PC-9 (cell line): Measurements from ENCODE around the gene CDH22. TPM values are rescaled to one million over a fixed set of nuclear protein-coding genes. Genes with fewer than 3 reads are reported as not detected.

ENCODE experiments used
- BruUV-seq: library from RNA; stranded (reverse); fragments of 400-500 nt; replicated peaks from 2 replicates; lab custom pipeline; 2021; lab: Mats Ljungman, UMichigan
- CTCF ChIA-PET: fragments of 300-600 bp; sonication (Branson Sonifier 250); formaldehyde crosslinking; loops from one replicate; lab custom pipeline; 2022; ENCODE audit warnings: antibody characterized with exemption; lab: Charles Lee
- POLR2A ChIA-PET: fragments of 300-600 bp; sonication (Branson Sonifier 250); formaldehyde crosslinking; loops from one replicate; lab custom pipeline; 2022; ENCODE audit warnings: antibody characterized with exemption; ENCODE audit not compliant: unreplicated experiment; lab: Charles Lee
- DNase-seq, 2 experiments: peaks; one replicate each; pipeline versions ENCODE4 v3.0.0 to v3.0.0-alpha.2; 2015 to 2022; ENCODE audit warnings: mixed read lengths in 1 of 2
- H2AFZ ChIP-seq: fragments of 200-600 bp; sonication (generic); 2 replicates; pipeline ENCODE4 v1.8.1; 2017; ENCODE audit warnings: antibody characterized with exemption
- H3F3A ChIP-seq: fragments of 200-600 bp; sonication (generic); 2 replicates; pipeline ENCODE4 v1.8.1; 2017; ENCODE audit warnings: antibody characterized with exemption, mild to moderate bottlenecking, low read depth; ENCODE audit not compliant: insufficient read depth
- H3K27ac ChIP-seq: fragments of 200-600 bp; sonication (generic); 2 replicates; pipeline ENCODE4 v1.6.1; 2016; ENCODE audit warnings: mixed run types
- H3K27me3 ChIP-seq: fragments of 200-600 bp; sonication (generic); 2 replicates; pipeline ENCODE4 v1.6.1; 2016; ENCODE audit warnings: low read depth, mixed run types; ENCODE audit not compliant: insufficient read depth
- H3K36me3 ChIP-seq: fragments of 200-600 bp; sonication (generic); 2 replicates; pipeline ENCODE4 v1.6.1; 2016; ENCODE audit warnings: low read depth, mixed run types
- H3K4me1 ChIP-seq: fragments of 200-600 bp; sonication (generic); replicated peaks from 2 replicates; pipeline ENCODE4 v1.6.1; 2016; ENCODE audit warnings: mixed run types; ENCODE audit not compliant: insufficient read depth
- H3K4me2 ChIP-seq: fragments of 200-600 bp; sonication (generic); 2 replicates; pipeline ENCODE4 v1.6.1; 2017; ENCODE audit warnings: mixed run types
- H3K4me3 ChIP-seq: fragments of 200-600 bp; sonication (generic); 2 replicates; pipeline ENCODE4 v1.6.1; 2016; ENCODE audit warnings: mixed run types
- H3K79me2 ChIP-seq: fragments of 200-600 bp; sonication (generic); 2 replicates; pipeline ENCODE4 v1.6.1; 2017; ENCODE audit warnings: low read depth, mixed run types
- H3K9me2 ChIP-seq: fragments of 200-600 bp; sonication (generic); 2 replicates; pipeline ENCODE4 v1.8.1; 2017; ENCODE audit warnings: mild to moderate bottlenecking; ENCODE audit not compliant: insufficient read depth
- H3K9me3 ChIP-seq: fragments of 200-600 bp; sonication (generic); 2 replicates; pipeline ENCODE4 v1.8.1; 2016; ENCODE audit warnings: low read depth; ENCODE audit not compliant: insufficient read depth
- H4K20me1 ChIP-seq: fragments of 200-600 bp; sonication (generic); 2 replicates; pipeline ENCODE4 v1.8.1; 2017; ENCODE audit not compliant: insufficient read depth
- CTCF ChIP-seq: fragments of 200-600 bp; sonication (generic); conservative IDR thresholded peaks from 2 replicates; pipeline ENCODE4 v1.6.1; 2017; ENCODE audit warnings: mixed run types, antibody characterized with exemption, mild to moderate bottlenecking, moderate library complexity
- EZH2 ChIP-seq: fragments of 200-600 bp; sonication (generic); IDR thresholded peaks from 2 replicates; pipeline ENCODE4 v1.8.0; 2017; ENCODE audit warnings: antibody characterized with exemption, low read depth
- intact Hi-C: fragments of 100-400 bp; cut with micrococcal nuclease; formaldehyde crosslinking; loops from one replicate; pipeline ENCODE4 v1.10.0; 2022; ENCODE audit not compliant: unreplicated experiment
- total RNA-seq: library from RNA; stranded (reverse); gene quantifications from 2 replicates; pipeline ENCODE4 v1.2.3, GENCODE V29; 2021

The CDH22 gene
- total RNA-seq, 1 experiment from 2014 or later = not detected

GRCh38 chr20:46229478-46230105 is 78.7 kb downstream of the CDH22 start:
- CTCF ChIA-PET = no interaction called here

DNA sequence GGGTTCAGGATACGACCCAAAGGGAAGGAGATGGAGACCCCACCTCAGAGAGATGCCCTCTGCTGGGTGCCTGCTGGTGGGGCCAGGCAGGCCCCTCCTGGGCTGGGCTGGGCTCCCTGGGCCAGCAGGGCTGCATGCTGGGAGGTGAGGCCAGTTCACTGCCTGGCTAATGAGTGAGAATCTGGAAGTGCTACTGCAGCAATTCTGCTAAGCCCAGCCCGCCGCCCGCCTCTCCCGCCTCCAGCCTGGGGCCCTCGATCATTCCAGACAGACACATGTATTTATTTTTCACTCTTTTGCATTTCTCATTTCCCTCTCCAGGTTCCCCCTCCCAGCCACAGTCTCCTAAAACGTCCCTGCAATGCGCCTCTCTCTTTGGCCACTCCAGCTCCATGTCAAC is 79.6 kb downstream of the CDH22 start:
- no TSS peak for BruUV-seq
- H3K9me3 ChIP-seq = no peaks in the 10 kb centered on the region
- no peaks in the 10 kb centered on the region; the same call in 1 of the 2 replicates for H4K20me1 ChIP-seq
- no peak overlapping the region for H3K27ac ChIP-seq
- H3F3A ChIP-seq = no peaks in the 10 kb centered on the region
- H3K36me3 ChIP-seq = no peaks in the 10 kb centered on the region
- H3K4me2 ChIP-seq = no peak overlapping the region
- no peaks in the 10 kb centered on the region for H3K79me2 ChIP-seq
- TF ChIP-seq CTCF = no peak
- no peak for TF ChIP-seq EZH2
- no peak overlapping the region for H3K4me3 ChIP-seq
- H2AFZ ChIP-seq = no peak overlapping the region
- ChIA-PET CTCF (interaction anchor here (0.7 kb wide), 1 partner anchor 537 kb away, joined by 3 read pairs; no protein-coding TSS in a partner anchor), POLR2A (no interaction called here)
- no peak for DNase-seq
- no peaks in the 10 kb centered on the region for H3K9me2 ChIP-seq
- intact Hi-C loops = no loop called here
- no peaks in the 10 kb centered on the region for H3K4me1 ChIP-seq
- H3K27me3 ChIP-seq = peaks cover 60% of the 10 kb centered on the region

More at GRCh38 chr20:46229478-46230105, 78.7 kb downstream of the CDH22 start:
- peaks cover 59% of the 10 kb centered on the region for H3K27me3 ChIP-seq
- peaks cover 3% of the 10 kb centered on the region for H4K20me1 ChIP-seq
- no peaks in the 10 kb centered on the region for H3K79me2 ChIP-seq
- H3K27ac ChIP-seq = no peak overlapping the region
- no peaks in the 10 kb centered on the region for H3K4me1 ChIP-seq
- intact Hi-C loops = no loop called here
- BruUV-seq = no TSS peak
- no peaks in the 10 kb centered on the region for H3K9me3 ChIP-seq
- H3K36me3 ChIP-seq = no peaks in the 10 kb centered on the region
- no peaks in the 10 kb centered on the region for H3F3A ChIP-seq
- no peak overlapping the region for H3K4me3 ChIP-seq
- no peak overlapping the region for H2AFZ ChIP-seq
- TF ChIP-seq CTCF (no peak), EZH2 (no peak)
- no peaks in the 10 kb centered on the region for H3K9me2 ChIP-seq
- POLR2A ChIA-PET = no interaction called here
- no peak overlapping the region for H3K4me2 ChIP-seq
- DNase-seq = no peak

DNA sequence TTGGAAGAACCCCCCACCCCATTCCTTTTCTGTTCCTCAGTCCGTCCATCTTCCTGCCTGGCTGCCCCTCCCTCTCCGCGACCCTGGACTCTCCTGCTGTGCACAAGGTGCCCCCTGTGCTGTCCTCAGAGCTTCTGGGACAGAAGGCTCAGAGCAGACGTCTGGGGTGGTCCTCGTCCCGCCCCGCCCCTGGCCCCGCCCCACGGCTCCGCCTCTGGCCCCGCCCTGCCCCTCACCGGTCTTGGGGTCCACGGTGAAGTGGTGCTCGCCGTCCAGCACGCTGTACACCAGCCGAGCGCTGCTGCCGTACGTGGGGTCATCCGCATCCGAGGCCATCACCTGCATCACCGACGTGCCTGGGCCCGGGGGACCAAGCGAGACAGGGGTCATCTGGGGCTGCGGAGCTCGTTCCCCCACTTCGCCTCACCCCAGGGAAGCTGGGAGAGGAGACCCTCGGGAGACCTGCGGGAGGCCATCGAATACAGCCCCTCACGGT is 81.0 kb downstream of the CDH22 start:
- H3K4me1 ChIP-seq = no peaks in the 10 kb centered on the region
- DNase-seq = no peak
- no peaks in the 10 kb centered on the region for H3K79me2 ChIP-seq
- BruUV-seq = no TSS peak
- H3K9me2 ChIP-seq = no peaks in the 10 kb centered on the region
- H3K27me3 ChIP-seq = peaks cover 60% of the 10 kb centered on the region
- intact Hi-C loops = no loop called here
- H3F3A ChIP-seq = no peaks in the 10 kb centered on the region
- H3K9me3 ChIP-seq = no peaks in the 10 kb centered on the region
- TF ChIP-seq CTCF (no peak), EZH2 (no peak)
- no peak overlapping the region for H3K27ac ChIP-seq
- H4K20me1 ChIP-seq = no peaks in the 10 kb centered on the region; the same call in 1 of the 2 replicates
- H2AFZ ChIP-seq = no peak overlapping the region
- H3K4me2 ChIP-seq = no peak overlapping the region
- ChIA-PET POLR2A (no interaction called here), CTCF (no interaction called here)
- no peaks in the 10 kb centered on the region for H3K36me3 ChIP-seq
- no peak overlapping the region for H3K4me3 ChIP-seq
